ENCODE results near the gene HOMER2.

GRCh38 chr15:82874267-82874666 lies 78.3 kb downstream of the HOMER2 start:
- TF ChIP-seq, protein P1, sequence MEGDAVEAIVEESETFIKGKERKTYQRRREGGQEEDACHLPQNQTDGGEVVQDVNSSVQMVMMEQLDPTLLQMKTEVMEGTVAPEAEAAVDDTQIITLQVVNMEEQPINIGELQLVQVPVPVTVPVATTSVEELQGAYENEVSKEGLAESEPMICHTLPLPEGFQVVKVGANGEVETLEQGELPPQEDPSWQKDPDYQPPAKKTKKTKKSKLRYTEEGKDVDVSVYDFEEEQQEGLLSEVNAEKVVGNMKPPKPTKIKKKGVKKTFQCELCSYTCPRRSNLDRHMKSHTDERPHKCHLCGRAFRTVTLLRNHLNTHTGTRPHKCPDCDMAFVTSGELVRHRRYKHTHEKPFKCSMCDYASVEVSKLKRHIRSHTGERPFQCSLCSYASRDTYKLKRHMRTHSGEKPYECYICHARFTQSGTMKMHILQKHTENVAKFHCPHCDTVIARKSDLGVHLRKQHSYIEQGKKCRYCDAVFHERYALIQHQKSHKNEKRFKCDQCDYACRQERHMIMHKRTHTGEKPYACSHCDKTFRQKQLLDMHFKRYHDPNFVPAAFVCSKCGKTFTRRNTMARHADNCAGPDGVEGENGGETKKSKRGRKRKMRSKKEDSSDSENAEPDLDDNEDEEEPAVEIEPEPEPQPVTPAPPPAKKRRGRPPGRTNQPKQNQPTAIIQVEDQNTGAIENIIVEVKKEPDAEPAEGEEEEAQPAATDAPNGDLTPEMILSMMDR (IDR thresholded peaks at IDR 0.05): no peak
- no peak for TF ChIP-seq EP300 (IDR thresholded peaks at IDR 0.05)
- no peak for TF ChIP-seq POLR2A (IDR thresholded peaks at IDR 0.05)

Data from suprapubic skin (tissue), 3 donors.